Measurements from ENCODE around the gene MSH5.
"Not testable (repeated sequence)": the region's sequence is repeated elsewhere in the genome, so short reads cannot be mapped to it uniquely, and the experiment has no call there.

The MSH5 gene

DNA sequence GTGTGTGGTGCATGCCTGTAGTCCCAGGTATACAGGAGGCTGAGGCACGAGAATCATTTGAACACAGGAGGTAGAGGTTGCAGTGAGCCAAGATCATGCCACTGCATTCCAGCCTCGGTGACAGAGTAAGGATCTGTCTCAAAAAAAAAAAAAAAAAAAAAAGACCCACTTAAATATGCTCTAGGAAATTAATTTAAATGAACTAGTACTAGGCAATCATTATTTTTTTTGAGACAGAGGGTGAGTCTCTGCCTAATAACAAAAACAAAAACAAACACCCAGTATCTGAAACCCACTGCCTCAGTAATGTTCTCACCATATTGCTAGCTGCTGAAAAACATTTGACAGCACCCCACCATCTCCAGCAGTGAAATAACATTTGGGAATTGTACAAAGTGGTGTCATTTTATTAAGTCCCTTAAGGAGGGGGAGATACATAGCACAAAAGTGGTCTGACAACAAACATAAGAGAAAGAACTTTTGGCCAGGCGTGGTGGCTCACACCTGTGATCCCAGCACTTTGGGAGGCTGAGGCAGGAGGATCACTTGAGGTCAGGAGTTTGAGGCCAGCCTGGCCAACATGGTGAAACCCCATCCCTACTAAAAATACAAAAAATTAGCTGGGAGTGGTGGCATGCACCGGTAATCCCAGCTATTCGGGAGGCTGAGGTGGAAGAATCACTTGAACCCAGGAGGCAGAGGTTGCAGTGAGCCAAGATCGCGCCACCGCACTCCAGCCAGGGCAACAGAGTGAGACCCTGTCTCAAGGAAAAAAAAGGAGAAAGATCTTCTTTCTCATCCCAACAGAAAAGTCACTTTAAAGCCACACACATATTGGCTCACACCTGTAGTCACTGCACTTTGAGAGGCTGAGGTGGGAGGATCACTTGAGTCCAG lies 61.5 kb downstream of the MSH5 start:
- DNase-seq (ENCODE audit: low read depth), result not testable (repeated sequence)

DNA sequence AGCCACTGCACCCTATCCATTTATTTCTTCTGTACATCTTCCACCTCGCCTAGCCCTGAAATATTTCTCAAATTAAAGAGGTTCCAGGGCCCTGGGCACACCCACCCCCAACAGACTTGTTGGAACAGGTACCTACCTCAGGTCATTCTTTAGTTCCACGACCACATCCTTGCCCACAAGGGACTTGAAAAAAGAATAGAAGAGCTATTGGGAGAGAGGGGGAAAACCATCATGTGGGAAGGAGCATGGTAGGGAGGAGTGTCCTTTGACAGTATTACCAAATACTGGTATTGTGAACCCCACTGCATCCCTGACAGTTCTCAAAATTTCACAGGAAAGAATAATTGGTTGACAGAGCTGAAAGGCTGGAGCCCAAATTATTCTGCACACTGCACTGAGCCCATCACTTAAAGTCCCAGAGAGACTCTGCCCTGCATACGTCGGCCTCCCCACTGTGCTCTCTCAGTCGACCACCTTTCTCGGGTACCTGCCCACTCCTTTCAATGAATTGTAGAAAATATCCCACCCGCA lies 66.2 kb downstream of the MSH5 start:
- DNase-seq (ENCODE audit: low read depth), result no peak

DNA sequence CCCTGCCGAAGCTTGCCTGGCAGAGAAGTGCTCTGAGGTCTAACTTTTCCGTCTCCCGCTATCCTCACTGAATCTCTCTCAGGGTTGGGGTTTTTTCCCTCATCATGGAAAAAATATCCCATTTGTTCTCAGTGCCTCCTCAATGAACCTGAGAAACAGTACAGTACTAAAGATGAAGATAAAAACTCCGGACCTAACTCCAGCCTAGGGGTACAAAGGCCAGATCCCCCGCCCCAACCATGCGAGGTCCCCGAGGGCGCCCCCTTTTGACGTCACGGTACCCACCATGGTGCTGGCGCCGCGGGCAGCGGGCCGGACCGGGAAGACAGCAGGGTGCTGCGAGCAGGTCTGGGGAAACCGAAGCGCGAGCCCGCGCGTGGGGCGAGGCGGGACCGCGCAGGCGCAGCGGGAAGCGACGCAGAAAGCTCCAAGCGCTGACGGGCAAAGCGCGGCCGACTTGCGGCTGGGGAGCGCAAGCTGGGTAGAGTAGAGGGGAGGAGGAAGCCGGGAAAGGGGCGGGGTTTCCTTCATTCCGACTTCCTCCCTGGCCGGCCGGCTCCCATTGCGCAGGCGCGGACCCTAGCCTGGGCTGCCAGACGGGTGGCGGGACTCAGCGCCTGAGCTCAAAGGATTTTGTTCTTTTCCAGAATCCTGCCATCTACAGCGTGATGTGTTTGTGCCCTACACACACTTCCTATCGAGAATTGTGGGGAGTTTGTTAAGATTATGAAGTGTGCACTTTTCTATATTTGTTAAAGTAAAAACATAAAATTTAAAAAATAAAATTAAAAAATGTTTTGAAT lies 66.9 kb downstream of the MSH5 start, which contains the start of gene LSM2:
Gene LSM2 (minus strand): TSS at position 497 of the 803 bp plus-strand sequence. CDS start 209 bp downstream, at position 288.
- DNase-seq (ENCODE audit: low read depth), result peak; percentile 95

DNA sequence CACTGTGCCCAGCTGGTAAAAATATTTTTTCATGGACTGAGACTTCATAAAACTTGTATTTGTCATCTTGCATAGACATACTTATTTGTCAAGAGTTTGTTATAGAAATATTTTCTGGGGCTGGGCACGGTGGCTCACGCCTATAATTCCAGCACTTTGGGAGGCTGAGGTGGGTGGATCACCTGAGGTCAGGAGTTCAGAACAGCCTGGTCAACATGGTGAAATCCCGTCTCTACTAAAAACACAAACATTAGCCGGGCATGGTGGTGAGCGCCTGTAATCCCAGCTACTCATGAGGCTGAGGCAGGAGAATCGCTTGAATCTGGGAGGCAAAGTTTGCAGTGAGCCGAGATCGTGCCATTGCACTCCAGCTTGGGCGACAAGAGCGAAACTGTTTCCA lies 68.8 kb downstream of the MSH5 start:
- DNase-seq (ENCODE audit: low read depth), result not testable (repeated sequence)

DNA sequence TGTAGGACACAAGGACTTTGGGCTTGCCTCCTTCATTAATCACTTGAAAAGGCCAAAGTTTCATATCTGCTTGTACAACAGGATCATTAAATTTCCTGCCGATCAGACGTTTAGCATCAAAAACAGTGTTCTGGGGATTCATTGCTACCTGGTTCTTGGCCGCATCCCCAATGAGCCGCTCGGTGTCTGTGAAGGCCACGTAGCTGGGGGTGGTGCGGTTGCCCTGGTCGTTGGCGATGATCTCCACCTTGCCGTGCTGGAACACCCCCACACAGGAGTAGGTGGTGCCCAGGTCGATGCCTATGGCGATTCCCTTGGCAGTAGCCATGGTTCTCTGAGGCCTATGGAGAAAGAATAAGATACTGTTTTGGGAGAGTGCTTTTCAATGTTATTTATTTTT lies 71.8 kb downstream of the MSH5 start:
- DNase-seq (ENCODE audit: low read depth), result no peak

Measured in stimulated activated CD8-positive, alpha-beta memory T cell treated with anti-CD3 and anti-CD28 coated beads, Interleukin-12 subunit alpha, Interleukin-12 subunit beta, amount 100 ng/mL, for 4 hours (primary cell).